Measurements from ENCODE around the gene MTCH2.
"Not testable (repeated sequence)": the region's sequence is repeated elsewhere in the genome, so short reads cannot be mapped to it uniquely, and the experiment has no call there.

Gene MTCH2

GRCh38 chr11:47636331-47636730, 6.0 kb downstream of the MTCH2 start:
- DNase-seq (ENCODE audit: low read depth in 2 of 2), result not testable (repeated sequence)

- no peak for DNase-seq (ENCODE audit: low read depth in 2 of 2)
Measured at GRCh38 chr11:47631473-47631872, 10.9 kb downstream of the MTCH2 start.

GRCh38 chr11:47628026-47628425, 14.3 kb downstream of the MTCH2 start:
- no peak for DNase-seq (ENCODE audit: low read depth in 2 of 2)

- no peak for DNase-seq (ENCODE audit: low read depth in 2 of 2)
Measured at GRCh38 chr11:47626234-47626633, 16.1 kb downstream of the MTCH2 start.

GRCh38 chr11:47620836-47621378, 21.5 kb downstream of the MTCH2 start:
- no peak for DNase-seq (ENCODE audit: low read depth in 2 of 2)

- no peak for DNase-seq (ENCODE audit: low read depth in 2 of 2)
Measured at GRCh38 chr11:47617417-47617809, 24.9 kb downstream of the MTCH2 start.

GRCh38 chr11:47616726-47617416, 25.5 kb downstream of the MTCH2 start:
- no peak for DNase-seq (ENCODE audit: low read depth in 2 of 2)

GRCh38 chr11:47615249-47615648, 27.1 kb downstream of the MTCH2 start:
- DNase-seq (ENCODE audit: low read depth in 2 of 2), result no peak

- no peak for DNase-seq (ENCODE audit: low read depth in 2 of 2)
Measured at GRCh38 chr11:47611348-47611794, 31.0 kb downstream of the MTCH2 start.

- DNase-seq (ENCODE audit: low read depth in 2 of 2), result no peak
Measured at GRCh38 chr11:47609675-47610074, 32.7 kb downstream of the MTCH2 start.

GRCh38 chr11:47607380-47607779, 35.0 kb downstream of the MTCH2 start:
- no peak for DNase-seq (ENCODE audit: low read depth in 2 of 2)

GRCh38 chr11:47606731-47607130, 35.6 kb downstream of the MTCH2 start:
- no peak for DNase-seq (ENCODE audit: low read depth in 2 of 2)

- DNase-seq (ENCODE audit: low read depth in 2 of 2), result no peak
Measured at GRCh38 chr11:47605921-47606320, 36.4 kb downstream of the MTCH2 start.

GRCh38 chr11:47603295-47603694, 39.1 kb downstream of the MTCH2 start:
- no peak for DNase-seq (ENCODE audit: low read depth in 2 of 2)

- no peak for DNase-seq (ENCODE audit: low read depth in 2 of 2)
Measured at GRCh38 chr11:47599902-47600301, 42.5 kb downstream of the MTCH2 start.

- DNase-seq (ENCODE audit: low read depth in 2 of 2), result no peak
Measured at GRCh38 chr11:47595967-47596366, 46.4 kb downstream of the MTCH2 start.

- no peak for DNase-seq (ENCODE audit: low read depth in 2 of 2)
Measured at GRCh38 chr11:47595029-47595428, 47.3 kb downstream of the MTCH2 start.

- DNase-seq (ENCODE audit: low read depth in 2 of 2), result no peak
Measured at GRCh38 chr11:47593934-47594855, 48.2 kb downstream of the MTCH2 start, which contains the start of gene C1QTNF4. Gene C1QTNF4, minus strand, starts transcription at chr11:47594411. Its CDS starts 3,601 bp downstream, at chr11:47590810.

GRCh38 chr11:47593492-47593933, 48.8 kb downstream of the MTCH2 start:
- DNase-seq (ENCODE audit: low read depth in 2 of 2), result no peak

- no peak for DNase-seq (ENCODE audit: low read depth in 2 of 2)
Measured at GRCh38 chr11:47592970-47593369, 49.4 kb downstream of the MTCH2 start.

- DNase-seq (ENCODE audit: low read depth in 2 of 2), result no peak
Measured at GRCh38 chr11:47592251-47592650, 50.1 kb downstream of the MTCH2 start.

GRCh38 chr11:47591764-47592163, 50.6 kb downstream of the MTCH2 start:
- DNase-seq (ENCODE audit: low read depth in 2 of 2), result no peak

Measured in stimulated activated CD8-positive, alpha-beta memory T cell treated with anti-CD3 and anti-CD28 coated beads, Interleukin-15, amount 100 ng/mL, for 48 hours (primary cell).